ENCODE data around the gene PLA2G7.
"Not testable (repeated sequence)": the region's sequence is repeated elsewhere in the genome, so short reads cannot be mapped to it uniquely, and the experiment has no call there.

Gene PLA2G7

GRCh38 chr6:46746696-46747095 is 11.5 kb upstream of the PLA2G7 start, which contains the start of gene ANKRD66:
Gene ANKRD66, plus strand, starts transcription at chr6:46746933. Its CDS starts 5,016 bp downstream, at chr6:46751949.
- no peak for DNase-seq

DNA sequence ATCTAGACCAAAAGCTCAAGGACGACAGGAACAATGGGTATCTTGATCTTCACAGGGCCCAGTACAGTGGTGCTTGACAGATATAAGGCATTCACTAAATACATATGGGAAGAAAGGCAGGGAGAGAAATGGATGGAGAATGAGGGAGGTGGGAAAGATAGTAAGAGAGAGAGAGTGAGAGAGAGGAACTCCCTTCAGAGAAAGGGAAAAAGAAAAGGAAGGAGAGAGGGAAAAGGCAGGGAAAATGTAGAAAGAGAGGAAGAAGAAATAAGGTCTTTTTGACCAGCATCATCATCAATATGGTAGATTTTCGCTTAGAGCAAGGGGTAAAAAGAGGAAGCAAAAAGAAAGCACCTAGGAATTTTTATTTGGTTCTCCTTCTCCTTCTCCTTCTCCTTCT is 10.8 kb upstream of the PLA2G7 start:
- DNase-seq, result no peak

DNA sequence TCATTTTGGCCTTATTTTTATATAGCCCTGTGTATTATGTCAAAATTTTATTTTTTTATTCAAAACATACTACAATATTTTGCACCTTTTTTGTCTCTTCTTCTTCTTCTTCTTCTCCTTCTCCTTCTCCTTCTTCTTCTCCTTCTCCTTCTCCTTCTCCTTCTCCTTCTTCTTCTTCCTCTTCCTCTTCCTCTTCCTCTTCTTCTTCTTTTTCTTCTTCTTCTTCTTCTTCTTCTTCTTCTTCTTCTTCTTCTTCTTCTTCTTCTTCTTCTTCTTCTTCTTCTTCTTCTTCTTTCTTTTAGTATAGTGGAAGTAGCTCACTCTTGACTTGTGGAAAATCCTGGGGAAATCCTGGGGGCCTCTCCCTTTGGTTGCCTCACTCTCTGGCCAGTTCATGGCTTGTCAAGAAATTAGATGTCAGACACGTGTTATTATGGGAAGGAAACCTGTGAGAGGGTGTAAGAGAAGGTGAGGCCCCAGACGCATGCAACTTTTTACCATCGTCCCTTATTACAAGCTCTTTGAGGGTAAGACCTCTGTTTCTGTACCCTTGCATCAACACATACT is 9.1 kb upstream of the PLA2G7 start:
- DNase-seq, result not testable (repeated sequence)

DNA sequence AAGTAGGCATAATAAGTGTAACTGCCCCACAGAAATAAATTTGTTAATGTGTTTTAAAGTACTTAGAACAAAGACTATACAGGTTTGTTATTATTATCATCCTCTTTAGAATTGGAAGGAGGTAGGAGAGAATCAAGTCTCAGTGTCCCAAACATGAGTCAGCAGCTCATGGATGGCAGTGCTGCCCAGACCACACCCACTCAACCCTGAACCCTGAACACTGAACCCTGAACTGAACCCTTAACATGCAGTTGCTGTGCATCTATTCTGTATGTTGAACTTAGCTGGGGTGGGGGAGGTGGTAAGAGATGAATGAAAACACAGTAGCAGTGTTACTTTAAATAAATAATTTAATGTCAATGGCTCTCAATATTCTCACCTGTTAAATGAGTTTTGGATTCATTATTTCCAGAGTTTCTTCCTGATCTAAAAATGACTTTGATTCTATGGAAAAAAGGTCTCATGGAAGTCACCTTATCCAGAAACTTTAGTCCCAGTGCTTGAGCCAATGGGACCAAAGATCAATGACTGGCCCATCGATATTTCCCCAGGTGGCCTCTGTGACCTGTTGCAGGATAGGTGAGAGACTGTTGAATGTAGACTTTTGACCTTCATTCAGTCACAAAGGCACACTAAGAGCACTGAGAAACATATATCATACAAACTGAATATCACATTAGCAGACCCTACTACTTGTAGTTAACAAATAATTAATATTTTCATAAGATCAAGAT is 8.4 kb upstream of the PLA2G7 start:
- DNase-seq, result no peak

GRCh38 chr6:46741910-46742309 is 6.7 kb upstream of the PLA2G7 start:
- no peak for DNase-seq

- DNase-seq, result no peak
Observed at GRCh38 chr6:46741482-46741881, 6.3 kb upstream of the PLA2G7 start.

DNA sequence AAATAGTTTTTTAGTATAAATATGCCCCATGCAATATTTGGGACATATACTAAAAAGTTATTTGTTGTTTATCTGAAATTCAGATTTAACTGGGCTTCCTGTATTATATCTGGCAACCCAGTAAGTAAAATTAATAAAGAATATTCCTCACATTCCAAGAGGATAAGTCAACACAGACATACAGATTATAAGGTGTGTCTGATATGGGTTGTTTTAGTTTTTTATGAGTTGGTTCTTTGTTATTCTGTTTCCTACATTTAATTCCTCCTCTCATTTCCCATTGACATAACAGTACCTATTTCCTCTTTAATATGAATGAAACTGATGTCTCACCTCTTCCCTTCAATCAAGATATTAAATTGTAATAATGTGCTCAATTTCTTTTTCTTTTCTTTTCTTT is 1.7 kb upstream of the PLA2G7 start:
- no peak for DNase-seq

DNA sequence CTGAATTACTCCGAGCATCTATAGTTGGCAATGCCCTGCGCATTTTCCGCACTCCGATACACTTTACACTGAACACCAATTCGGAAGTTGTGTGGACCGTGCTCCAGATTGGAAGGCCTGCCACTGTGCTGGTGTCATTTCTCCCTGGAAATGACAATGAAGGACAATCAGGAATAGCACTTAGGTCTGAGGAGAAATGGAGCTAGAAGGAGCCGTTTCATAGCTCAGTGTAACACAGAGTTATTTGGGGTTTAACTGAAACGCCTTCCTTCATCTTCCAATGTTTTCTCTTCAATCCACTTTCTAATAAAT is 501 bp upstream of the PLA2G7 start:
- DNase-seq, result no peak

- DNase-seq, result no peak
Observed at GRCh38 chr6:46733341-46733801, 1.8 kb downstream of the PLA2G7 start.

- no peak for DNase-seq
Observed at GRCh38 chr6:46730921-46731461, 4.2 kb downstream of the PLA2G7 start.

- DNase-seq, result no peak
Observed at GRCh38 chr6:46729787-46730326, 5.3 kb downstream of the PLA2G7 start.

DNA sequence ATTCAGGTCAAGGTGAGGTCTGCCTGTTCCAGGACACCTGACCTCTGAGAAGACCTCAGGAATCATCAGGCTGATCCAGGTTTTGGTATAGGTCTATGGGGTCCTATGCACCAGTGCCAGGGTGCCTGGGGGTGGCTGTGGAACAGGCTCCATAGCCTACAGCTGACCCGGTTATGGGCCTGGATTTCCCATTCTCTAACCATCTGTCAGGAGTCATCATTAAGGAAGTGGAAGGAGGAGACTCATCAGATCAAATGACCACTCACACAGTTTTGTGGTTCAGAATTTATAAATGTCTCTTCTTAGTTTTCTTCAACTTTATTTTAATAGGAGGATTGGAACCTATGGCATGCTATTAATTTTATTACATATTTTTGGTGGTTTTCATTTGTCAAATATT is 14.8 kb downstream of the PLA2G7 start:
- no peak for DNase-seq

DNA sequence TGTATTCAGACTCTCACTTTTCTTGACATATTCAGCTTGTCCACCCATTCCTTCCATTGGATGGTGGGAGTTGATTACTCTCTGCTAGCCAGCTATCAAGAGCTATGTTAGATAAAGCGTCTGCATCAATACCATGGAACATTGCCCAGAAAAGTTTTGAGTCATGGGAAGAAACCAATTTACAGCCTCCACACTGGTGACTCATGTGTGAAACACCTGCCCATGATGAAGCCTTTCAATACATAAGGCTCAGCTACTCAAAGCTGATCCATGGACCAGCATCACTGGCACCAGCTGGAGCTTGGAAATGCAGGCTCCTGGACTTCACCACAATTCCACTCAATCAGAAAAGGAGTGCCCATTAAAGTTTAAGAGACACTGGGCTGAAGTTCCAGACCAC is 16.1 kb downstream of the PLA2G7 start:
- DNase-seq, result no peak

DNA sequence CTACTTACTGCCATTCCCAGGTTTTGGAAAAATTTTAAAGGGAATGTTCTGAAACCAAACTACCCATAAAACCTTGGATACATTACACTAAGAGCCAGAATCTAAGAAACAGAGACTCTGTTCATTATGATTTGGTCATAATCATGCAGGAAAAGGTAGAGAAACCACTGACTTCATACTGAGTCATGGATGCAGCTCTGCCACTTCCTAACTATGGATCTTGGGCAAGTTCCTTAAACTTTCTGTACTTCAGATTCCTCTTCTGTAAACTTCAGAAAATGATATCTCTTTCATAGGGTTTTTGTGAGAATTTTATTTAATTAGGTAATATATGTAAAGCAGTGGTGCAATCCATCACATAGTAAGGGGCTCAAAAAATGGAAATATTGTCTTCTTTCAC is 20.0 kb downstream of the PLA2G7 start:
- DNase-seq, result no peak

DNA sequence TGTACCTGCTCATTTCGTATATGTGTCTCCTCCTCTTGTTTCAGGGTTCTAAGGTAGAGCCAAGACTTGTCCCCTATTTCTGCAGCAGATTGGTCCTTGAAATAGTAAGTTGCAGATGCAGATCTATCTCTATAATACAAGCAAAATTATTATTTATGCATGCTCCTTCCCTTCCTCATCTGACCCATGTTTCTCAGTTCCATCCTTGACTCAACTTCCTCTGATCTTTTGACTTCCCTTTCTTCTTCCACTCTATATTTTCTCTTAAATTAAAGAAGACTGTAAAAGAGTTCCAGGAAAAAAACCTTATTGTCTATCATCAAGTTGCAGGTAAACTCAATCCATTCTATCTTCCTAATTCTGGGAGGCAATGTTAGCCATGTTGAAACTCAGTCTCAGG is 23.7 kb downstream of the PLA2G7 start:
- DNase-seq, result no peak

- no peak for DNase-seq
Observed at GRCh38 chr6:46706464-46706863, 28.7 kb downstream of the PLA2G7 start.

DNA sequence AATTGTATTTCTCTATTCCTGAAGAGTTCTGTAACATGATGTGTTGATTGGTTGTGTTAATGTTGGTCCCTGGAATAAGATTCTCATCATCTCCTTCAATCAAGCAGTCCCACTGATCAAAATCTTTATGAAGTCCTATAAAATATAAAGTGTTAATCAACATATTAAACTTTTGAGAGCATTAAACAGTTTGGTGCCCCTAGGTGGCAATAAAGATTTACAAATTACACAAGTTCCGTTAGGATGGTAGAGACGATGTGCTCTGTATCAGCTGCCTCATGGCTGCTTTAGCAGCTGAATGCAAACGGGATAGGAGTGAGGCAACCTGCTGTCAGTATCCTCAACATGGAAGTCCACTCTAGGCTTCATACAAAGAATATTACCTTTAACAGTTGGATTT is 30.6 kb downstream of the PLA2G7 start:
- no peak for DNase-seq

DNA sequence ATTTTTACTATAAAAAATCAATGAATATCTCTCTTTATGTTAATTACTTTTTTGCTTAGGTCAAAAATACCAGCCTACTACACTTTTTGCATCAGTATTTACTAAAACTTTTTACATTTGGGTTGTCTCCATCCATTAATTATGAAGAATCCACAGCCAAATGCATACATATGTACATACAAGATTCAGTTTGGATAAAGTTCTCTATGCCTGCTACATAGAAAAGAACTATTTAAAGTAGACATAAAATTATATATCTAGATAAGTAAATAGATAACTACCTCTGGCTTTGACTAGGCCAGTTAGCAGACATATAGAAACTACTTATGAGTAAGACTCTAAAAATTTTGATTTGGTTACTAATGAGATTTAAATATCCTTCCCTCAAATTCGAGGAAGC is 35.2 kb downstream of the PLA2G7 start:
- no peak for DNase-seq

DNA sequence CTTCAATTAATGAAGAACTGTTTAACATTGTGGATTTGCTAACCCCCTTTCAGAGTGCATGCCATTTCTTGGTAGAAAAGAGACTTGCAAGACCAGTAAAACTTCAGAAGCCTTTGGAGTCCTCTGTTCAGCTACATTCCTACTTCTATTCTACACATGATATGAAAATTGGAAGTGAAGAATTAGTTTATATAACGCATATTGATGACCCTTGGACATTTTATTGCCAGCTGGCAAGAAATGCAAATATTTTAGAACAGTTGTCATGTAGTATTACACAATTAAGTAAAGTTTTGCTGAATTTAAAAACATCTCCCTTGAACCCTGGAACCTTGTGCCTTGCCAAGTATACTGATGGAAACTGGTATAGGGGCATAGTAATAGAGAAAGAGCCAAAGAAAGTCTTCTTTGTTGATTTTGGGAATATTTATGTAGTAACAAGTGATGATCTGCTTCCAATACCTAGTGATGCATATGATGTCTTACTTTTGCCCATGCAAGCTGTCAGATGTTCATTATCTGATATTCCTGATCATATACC is 44.2 kb downstream of the PLA2G7 start:
- no peak for DNase-seq

DNA sequence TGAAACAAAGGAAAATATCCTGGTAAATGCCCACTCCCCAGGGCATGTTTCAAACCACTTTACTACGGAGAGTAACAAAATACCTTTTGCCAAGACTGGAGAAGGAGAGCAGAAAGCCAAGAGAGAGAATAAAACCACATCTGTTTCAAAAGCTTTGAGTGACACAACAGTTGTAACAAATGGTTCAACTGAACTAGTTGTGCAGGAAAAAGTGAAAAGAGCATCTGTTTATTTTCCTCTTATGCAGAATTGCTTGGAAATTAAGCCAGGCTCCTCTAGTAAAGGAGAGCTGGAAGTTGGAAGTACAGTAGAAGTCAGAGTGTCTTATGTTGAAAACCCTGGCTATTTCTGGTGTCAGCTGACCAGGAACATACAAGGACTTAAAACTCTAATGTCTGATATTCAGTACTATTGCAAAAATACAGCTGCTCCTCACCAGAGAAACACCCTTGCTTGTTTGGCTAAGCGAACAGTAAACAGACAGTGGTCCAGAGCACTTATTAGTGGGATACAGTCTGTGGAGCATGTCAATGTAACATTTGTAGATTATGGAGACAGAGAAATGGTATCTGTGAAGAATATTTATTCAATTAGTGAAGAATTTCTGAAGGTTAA is 44.9 kb downstream of the PLA2G7 start:
- no peak for DNase-seq

DNA sequence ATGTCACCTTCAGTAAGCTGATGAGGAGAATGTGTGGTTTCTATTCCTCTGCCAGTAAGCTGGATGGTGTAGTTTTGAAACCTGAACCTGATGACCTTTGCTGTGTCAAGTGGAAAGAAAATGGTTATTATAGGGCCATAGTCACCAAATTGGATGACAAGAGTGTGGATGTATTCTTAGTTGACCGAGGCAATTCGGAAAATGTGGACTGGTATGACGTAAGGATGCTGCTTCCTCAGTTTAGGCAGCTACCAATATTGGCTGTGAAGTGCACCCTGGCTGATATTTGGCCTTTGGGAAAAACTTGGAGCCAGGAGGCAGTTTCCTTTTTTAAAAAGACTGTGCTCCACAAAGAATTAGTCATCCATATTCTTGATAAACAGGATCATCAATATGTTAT is 45.5 kb downstream of the PLA2G7 start:
- DNase-seq, result no peak

DNA sequence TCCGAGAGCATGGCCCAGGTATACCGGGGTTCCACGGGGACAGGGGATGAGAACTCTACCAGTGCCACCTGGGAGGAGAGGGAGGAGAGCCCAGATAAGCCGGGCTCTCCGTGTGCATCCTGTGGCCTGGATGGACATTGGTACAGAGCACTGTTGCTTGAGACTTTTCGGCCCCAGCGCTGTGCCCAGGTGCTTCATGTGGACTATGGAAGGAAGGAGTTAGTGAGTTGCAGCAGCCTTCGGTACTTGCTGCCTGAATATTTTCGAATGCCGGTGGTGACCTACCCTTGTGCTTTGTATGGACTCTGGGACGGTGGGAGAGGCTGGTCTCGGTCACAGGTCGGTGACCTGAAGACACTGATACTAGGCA is 46.2 kb downstream of the PLA2G7 start:
- no peak for DNase-seq

GRCh38 chr6:46688117-46688965 is 46.8 kb downstream of the PLA2G7 start:
- no peak for DNase-seq

Data from NCI-H2107 (cell line).